GM19452 (cell line): ENCODE measurements around the gene TOMM70.
"Not testable (repeated sequence)": the region's sequence is repeated elsewhere in the genome, so short reads cannot be mapped to it uniquely, and the experiment has no call there.

Experiments used
- ATAC-seq: cut with Tn5 transposase; IDR thresholded peaks from one replicate; pipeline ENCODE4 v1.9.1; 2021; ENCODE audit not compliant: unreplicated experiment

The TOMM70 gene

DNA sequence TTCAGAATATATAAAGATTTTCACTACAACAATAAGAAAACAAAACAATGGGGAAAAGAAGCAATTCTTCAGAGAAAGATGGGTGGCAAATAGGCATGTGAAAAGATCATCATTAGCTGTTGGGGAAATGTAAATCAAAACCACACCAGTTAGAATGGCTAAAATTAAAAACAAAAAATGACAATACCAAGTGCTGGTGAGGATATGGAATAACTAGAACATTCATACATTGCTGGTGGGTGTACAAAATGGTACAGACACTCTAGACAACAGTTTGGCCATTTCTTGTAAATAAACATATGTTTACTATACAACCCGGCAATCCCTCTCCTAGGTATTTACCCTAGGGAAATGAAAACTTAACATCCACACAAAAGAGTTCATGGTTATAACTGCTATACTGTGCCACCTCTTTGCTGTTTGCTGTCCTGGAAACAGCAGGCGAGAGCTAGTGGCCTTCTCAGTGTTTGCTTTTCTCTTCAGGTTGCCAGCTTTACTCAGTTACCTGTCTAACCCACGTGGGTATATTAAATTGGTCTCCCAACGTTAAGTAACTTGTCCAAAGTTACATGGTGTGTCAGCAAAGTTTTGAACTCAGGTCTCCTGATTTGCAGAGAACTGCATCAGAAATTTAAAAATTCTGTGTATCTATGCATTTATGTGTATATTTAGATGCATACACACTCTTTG lies 70.9 kb downstream of the TOMM70 start:
- ATAC-seq = no peak

DNA sequence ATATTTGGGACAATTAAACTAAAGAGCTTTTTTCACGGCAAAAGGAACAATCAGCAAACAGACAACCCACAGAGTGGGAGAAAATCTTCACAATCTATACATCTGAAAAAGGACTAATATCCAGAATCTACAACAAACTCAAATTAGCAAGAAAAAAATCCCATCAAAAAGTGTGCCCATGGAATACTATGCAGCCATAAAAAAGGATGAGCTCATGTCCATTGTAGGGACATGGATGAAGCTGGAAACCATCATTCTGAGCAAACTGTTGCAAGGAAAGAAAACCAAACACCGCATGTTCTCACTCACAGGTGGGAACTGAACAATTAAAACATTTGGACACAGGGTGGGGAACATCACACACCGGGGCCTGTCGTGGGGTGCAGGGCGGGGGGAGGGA lies 73.5 kb downstream of the TOMM70 start:
- not testable (repeated sequence) for ATAC-seq

DNA sequence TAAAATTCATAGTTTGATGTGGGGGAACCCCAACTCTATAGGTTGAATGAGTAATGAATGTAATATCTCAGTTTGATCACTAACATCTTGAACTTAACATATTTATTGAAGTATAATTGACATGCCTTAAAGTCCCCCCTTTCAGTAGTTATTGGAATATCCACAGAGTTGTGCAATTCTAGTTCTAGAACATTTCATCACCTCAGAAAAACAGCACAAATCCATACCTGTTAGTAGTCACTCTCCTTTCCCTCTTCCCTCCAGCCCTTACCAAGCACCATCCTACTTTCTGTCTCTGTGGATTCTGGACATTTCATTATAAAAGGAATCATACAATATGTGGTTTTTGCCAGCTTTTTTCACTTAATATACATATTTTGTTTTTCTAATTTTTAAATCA lies 75.1 kb downstream of the TOMM70 start:
- ATAC-seq = no peak

DNA sequence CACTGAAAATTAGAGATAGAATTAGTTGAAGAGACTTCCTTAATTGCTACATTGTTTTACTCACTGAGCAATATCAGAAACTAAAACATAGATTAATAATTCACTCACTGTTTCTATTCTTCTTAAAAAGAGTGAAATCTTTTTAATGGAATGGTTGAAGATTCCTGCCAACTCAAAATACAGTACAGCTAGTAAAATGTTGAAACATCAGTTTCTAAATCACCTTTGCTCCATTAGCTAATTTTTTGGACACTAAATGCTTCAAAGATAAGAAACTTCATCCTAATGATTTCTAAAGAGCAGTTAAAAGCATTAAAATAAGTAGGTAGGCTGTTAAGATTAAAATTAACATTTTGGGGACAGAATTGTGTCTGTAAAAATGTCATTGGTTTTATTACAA lies 76.8 kb downstream of the TOMM70 start:
- ATAC-seq = no peak

DNA sequence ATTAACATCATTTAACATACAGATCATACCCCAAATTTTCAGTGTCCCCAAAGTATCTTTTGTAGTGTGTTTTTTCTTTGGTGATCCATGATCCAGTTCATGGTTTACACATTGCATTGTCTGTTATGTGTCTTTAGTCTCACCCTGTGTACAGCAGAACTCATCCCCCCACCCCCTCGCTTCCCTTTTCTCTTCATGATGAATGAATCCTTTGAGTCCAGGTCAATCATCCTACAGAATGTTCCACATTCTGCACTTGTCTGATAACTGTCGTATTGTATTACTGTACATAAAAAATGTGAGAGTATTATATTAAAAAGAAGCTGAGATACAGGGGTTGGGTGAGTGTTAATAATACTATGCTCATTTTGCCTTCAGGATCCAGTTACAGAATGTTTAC lies 80.9 kb downstream of the TOMM70 start:
- ATAC-seq = no peak

DNA sequence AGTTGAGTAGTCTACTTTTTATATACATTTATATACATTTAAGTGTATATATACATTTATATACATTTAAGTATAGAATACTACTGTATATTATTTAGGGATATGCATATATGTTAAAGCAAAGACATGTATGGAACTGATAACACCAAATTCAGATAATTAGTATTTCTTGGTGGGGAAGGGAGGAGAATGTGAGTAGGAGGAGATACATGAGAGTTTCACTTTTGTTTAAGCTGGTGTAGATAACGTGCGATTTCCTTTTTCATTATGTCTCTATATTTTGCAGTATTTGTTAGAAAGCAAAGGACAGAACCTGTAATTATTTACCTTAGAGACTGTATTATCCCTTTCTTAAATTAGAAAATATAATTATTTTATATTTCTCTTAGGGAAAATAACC lies 83.0 kb downstream of the TOMM70 start:
- peak; percentile 71 for ATAC-seq

DNA sequence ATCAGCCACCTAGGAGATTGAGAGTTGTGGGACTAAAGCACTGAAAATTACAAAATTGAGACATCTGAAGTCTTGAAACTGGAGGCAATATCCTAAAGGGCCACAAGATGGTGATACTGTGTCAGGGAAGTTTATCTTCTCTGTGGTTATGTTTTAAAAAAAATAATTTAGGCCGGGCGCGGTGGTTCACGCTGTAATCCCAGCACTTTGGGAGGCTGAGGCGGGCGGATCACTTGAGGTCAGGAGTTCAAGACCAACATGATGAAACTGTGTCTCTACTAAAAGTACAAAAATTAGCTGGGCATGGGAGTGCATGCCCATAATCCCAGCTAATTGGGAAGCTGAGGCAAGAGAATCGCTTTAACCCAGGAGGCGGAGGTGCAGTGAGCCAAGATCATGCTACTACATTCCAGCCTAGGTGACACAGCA lies 84.2 kb downstream of the TOMM70 start:
- peak; percentile 65 for ATAC-seq
